GM19025 (cell line): ENCODE results near the gene DESI1.
A peak's percentile ranks its signal among the peaks of the same experiment; 100 is the strongest.
"Not testable (repeated sequence)": the region's sequence is repeated elsewhere in the genome, so short reads cannot be mapped to it uniquely, and the experiment has no call there.

Source experiments
- ATAC-seq: cut with Tn5 transposase; IDR thresholded peaks from one replicate; pipeline ENCODE4 v1.9.1; 2021; ENCODE audit warnings: mild to moderate bottlenecking, low read depth, moderate library complexity; ENCODE audit not compliant: unreplicated experiment

DESI1 gene

DNA sequence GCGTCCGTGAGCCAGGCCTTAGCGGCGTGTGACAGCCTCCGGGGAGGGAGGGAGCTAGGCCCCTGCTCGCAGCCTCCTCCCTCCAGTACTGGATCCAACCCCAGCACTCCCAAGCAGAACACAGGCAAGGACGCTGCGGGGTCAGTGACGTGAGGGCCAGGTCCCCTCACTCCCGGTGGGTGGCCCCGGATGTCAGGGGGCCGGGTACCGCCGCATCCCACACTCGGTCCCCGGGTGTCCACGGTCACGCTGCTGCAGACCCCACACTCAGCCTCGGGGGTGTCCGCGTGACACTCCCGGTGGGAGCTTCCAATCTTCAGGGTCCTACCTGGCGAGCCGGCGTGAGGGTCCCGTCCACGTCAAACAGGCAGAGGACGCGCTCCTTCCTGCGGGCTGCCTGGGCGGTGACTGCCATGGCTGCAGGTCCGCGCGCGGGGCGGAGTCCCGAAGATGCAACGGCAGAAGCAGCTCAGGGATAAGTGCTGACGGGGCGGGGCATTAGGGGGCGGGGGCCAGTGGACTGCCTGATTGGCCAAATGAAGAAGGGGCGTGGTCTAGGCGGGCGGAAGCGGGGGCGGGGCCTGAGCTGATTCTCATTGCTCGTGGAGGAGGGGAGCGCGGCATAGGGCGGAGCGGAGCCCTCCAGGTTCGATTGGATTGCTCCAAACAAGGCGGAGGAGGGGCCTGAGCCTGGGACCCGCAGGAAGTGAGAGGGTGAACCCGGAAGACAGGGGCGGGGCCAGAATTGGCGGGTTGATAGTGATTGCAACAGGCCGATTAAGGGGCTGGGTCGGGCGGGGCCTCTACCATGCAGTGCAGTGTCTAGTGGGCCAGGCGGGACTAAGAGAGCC, 31.2 kb downstream of the DESI1 start, which contains the start of gene PMM1:
Gene PMM1 (minus strand): TSS at position 450 of the 851 bp plus-strand sequence. CDS start 35 bp downstream, at position 415.
- ATAC-seq = peak; percentile 92

- ATAC-seq = no peak
These were observed 33.5 kb downstream of the DESI1 start for GRCh38 chr22:41587347-41587723.

DNA sequence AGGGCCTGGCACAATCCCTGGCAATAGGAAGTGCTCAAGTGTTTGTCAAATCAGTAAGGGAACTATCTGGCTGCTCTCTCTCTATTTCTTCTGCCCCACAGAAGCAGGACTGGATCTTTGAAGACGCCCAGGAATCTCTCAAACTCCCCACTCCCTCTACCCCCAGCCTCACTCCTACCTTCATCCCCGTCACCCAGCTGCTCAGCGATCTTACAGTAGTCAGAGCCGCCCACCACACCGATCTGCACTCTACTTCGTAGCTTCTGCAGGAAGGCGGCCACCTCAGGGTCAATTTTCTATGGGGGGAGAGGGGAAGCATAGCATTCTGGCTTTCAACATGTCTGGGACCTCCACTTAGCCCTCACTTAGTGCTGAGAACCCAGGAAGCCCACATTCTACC, 34.9 kb downstream of the DESI1 start:
- ATAC-seq = no peak

DNA sequence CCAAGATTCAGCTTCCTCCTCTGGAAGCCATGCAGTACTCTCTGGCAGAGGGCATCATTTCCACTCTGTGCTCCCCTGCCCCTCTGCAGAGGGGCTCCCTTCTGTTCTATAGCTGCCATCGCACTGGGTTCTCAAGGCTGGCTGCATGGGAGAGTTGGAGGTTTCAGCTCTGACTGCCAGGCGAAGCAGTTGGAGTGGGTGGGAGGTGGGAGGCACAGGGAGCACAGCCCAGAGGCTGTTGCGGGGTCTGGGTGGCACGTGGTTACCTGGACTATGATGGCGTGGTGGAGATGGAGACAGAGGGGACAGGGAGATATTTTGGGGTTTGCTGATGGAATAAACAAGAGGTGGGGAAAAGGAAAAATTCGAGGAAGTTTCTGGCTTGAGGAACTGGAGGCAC, 36.0 kb downstream of the DESI1 start:
- no peak for ATAC-seq

- ATAC-seq = no peak
These were observed 38.1 kb downstream of the DESI1 start for GRCh38 chr22:41582694-41583093.

DNA sequence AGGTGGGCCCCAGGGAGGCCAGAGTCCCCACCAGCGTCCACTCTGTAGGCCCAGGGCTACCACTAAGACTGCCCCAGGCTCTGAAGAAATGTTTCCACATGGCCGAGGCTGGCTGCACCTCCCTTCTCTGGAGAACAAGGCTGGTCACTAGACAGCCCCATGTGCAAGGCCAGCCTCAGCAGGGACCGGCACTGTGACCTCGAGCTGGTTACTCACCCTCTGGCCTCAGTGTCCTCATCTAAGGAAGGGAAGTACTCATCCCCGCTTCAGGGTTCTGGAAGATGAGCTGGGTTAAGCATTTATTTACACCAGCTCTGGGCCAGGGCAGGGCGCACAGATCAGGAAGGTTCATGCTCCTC, 40.9 kb downstream of the DESI1 start:
- ATAC-seq = no peak

DNA sequence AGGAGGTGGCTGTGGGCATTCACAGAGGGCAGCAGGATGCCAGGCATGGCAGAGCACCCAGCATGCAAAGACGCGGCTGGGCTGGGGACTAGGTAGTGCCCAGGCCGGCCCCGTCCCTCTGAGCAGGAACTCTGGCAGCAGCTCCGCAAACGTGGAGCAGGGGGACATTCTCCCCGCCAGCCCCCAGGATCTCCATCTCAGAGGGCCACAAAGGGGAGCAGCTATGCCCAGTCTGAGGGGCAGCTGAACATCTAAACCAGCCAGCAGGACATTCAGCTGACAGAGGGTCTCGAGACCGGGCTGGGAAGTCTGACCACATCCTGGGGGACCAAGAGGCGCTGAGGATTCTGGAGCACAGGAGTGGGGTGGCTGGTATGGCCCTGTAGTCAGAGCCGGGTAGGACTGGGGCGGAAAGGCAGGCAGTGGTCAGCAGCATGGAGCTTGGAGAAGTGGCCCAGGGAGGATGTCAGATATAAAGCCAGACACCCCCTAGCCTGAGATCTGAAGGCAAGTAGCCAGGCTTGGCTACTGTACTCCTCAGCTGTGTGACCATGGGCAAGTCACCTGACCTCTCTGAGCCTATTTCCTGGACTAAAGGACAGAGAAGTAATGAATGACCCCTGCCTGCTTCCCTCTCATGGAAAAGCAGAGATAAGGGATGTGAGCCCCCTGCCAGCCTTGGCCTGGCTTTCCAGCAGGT, 41.4 kb downstream of the DESI1 start:
- ATAC-seq = no peak

DNA sequence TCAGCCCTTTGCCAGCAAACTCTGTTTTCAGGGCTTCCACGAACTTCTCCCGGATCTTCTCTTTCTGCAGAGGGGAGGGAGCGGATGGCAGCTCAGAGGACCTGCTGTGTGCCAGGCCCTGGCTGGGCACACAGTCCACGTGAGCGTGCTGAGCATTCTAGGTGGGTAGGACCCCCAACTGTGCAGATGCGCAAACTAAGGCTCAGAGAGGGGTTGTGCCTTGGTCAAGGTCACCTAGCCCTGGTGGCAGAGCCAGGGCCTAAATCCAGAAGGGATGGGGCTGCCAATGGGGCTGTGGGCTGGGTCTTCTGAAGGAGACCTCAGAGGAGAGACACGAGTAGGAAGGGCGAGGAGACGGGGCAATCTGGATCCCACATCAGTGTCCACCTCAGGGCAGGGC, 42.0 kb downstream of the DESI1 start:
- no peak for ATAC-seq

DNA sequence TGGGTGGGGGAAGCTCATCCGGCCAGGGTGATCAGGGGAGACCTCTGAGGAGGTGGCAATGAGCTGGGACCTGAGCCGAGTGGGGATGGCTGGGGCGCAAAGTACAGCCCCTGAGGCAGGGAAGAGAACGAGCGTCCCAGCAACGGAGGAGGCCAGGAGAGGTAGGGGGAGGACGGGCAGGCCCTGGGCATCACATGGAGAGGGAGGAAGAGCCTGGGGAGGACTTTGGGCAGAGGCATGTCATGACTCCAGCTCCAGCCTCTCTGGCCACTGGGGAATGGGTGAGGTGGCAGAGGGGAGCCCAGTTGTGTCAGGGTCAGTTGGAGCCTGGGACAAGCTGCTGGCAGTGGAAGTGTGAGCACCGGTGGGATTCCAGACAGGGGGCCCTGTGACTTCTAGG, 42.7 kb downstream of the DESI1 start:
- no peak for ATAC-seq

DNA sequence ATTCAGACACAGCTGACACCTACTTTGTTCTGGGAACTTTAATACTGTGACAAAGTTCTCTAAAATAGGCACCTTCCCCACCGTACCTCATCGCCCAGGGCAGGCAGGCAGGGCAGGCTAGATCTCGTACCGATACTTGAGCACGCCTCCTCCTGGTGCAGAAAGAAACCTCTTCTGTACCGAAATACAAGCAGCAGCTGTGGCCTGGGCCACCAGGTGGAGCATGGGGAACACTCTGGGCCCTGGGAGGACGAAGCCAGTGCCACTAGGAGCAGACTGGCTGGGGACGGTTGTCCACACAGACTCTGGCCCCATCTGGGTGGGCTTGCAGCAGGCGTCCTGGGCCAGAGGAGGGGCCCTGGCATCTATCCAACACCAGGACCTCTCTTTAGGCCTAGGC, 44.0 kb downstream of the DESI1 start:
- no peak for ATAC-seq

GRCh38 chr22:41575533-41575932, 45.3 kb downstream of the DESI1 start:
- ATAC-seq = no peak

GRCh38 chr22:41574847-41575381, 45.9 kb downstream of the DESI1 start:
- ATAC-seq = no peak

GRCh38 chr22:41573677-41574076, 47.2 kb downstream of the DESI1 start:
- ATAC-seq = no peak

DNA sequence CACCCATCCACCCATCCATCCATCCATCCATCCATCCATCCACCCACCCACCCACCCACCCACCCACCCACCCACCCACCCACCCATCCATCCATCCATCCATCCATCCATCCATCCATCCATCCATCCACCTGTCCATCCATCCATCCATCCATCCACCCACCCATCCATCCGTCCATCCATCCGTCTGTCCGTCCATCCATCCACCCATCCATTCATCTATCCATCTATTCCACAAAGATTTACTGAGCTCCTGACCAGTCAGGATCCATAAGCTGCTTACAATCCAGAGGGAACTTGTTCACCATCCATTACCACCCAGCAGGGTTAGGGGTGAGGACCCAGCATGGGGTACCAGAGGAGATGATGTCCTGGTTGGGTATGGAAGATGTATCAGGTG, 48.5 kb downstream of the DESI1 start:
- ATAC-seq = not testable (repeated sequence)

GRCh38 chr22:41571786-41572185, 49.1 kb downstream of the DESI1 start:
- ATAC-seq = no peak

DNA sequence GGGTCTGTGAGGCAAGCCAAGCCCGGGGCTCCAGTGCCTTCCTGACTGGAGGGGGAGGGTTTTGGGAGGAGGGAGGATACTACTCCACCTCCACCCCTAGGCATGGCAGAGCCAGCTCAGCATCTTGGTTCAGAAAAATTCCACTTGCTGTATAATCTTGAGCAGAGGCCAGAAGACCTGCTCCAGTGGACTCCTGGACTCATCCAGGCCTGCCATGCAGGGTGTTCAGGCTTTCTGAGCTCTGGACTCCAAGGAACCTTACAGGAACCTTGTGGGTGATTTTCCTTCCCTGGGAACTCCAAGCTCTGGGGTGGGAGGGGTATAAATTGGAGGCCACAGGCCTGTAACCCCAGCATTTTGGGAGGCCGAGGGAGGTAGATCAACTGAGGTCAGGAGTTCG, 50.6 kb downstream of the DESI1 start:
- ATAC-seq = no peak

GRCh38 chr22:41568811-41569210, 52.0 kb downstream of the DESI1 start:
- no peak for ATAC-seq

DNA sequence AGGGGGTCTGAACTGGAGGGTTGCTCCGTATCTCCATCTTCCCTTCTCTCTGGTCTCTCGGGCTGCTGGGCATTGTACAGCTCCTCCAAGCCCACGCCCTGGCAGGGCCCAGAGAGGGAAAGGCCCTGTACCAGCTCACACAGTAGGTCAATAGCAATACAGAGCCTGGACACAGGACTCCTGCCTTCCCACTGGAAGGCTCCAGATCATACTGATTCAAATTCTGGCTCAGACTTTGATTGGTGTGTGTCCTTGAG, 53.4 kb downstream of the DESI1 start:
- no peak for ATAC-seq

GRCh38 chr22:41565403-41566054, 55.3 kb downstream of the DESI1 start:
- no peak for ATAC-seq

- ATAC-seq = no peak
These were observed 56.3 kb downstream of the DESI1 start for GRCh38 chr22:41564563-41564962.

GRCh38 chr22:41563051-41563711, 57.7 kb downstream of the DESI1 start:
- no peak for ATAC-seq
